Keratinocyte (primary cell): Measurements from ENCODE around the gene CCDC186. TPM values are rescaled to one million over a fixed set of nuclear protein-coding genes. Genes with fewer than 3 reads are reported as not detected.

Experiments
- DNase-seq: peaks from one replicate; pipeline ENCODE4 v3.0.0-alpha.2; 2011; ENCODE audit warnings: low read depth, missing footprints, low spot score
- FAIRE-seq: peaks from 2 replicates; lab custom pipeline; 2011; peaks lifted over from hg19 to GRCh38; lab: Jason Lieb, UNC
- H2AFZ ChIP-seq: 2 replicates; pipeline ENCODE4 v1.6.0; 2012; ENCODE audit warnings: low read length, control low read depth, inconsistent platforms; ENCODE audit not compliant: control insufficient read depth
- H3K27ac ChIP-seq: 2 replicates; pipeline ENCODE4 v1.5.1; 2011; ENCODE audit warnings: low read length; ENCODE audit not compliant: control insufficient read depth, insufficient read depth
- H3K27me3 ChIP-seq: 3 replicates; pipeline ENCODE4 v1.6.0; 2011; ENCODE audit warnings: low read length; ENCODE audit not compliant: control insufficient read depth, insufficient read depth; ENCODE audit errors: extremely low read depth
- H3K36me3 ChIP-seq, 2 experiments: 2 replicates in 1 of 2; 3 replicates in 1 of 2; pipeline ENCODE4 v1.5.1; 2011; ENCODE audit warnings: low read length in 2 of 2, mild to moderate bottlenecking in 1 of 2; ENCODE audit not compliant: control insufficient read depth in 2 of 2, insufficient read depth in 2 of 2; ENCODE audit errors: extremely low read depth in 1 of 2
- H3K4me1 ChIP-seq: 3 replicates; pipeline ENCODE4 v1.5.1; 2011; ENCODE audit warnings: low read length; ENCODE audit not compliant: control insufficient read depth, insufficient read depth; ENCODE audit errors: extremely low read depth
- H3K4me2 ChIP-seq: 3 replicates; pipeline ENCODE4 v1.6.0; 2011; ENCODE audit warnings: low read depth, low read length; ENCODE audit not compliant: control insufficient read depth, insufficient read depth; ENCODE audit errors: extremely low read depth
- H3K4me3 ChIP-seq, 3 experiments: fragments of 200-600 bp in 1 of 3; sonication (generic) in 1 of 3; 2 replicates in 2 of 3; 3 replicates in 1 of 3; pipeline ENCODE4 v1.5.1; 2011 to 2016; ENCODE audit warnings: low read length in 3 of 3, mild to moderate bottlenecking in 3 of 3, control low read depth in 2 of 3, inconsistent platforms in 1 of 3, low read depth in 1 of 3, mixed read lengths in 1 of 3, mixed run types in 1 of 3, moderate library complexity in 1 of 3; ENCODE audit not compliant: control insufficient read depth in 2 of 3, insufficient read depth in 2 of 3; ENCODE audit errors: extremely low read depth in 1 of 3
- H3K79me2 ChIP-seq: 2 replicates; pipeline ENCODE4 v1.6.0; 2012; ENCODE audit warnings: low read length; ENCODE audit not compliant: control insufficient read depth, insufficient read depth
- H3K9ac ChIP-seq: 3 replicates; pipeline ENCODE4 v1.6.0; 2011; ENCODE audit warnings: low read length; ENCODE audit not compliant: control insufficient read depth, insufficient read depth; ENCODE audit errors: extremely low read depth
- H3K9me1 ChIP-seq: 3 replicates; pipeline ENCODE4 v1.6.0; 2011; ENCODE audit warnings: low read length; ENCODE audit not compliant: control insufficient read depth, insufficient read depth; ENCODE audit errors: extremely low read depth
- H3K9me3 ChIP-seq: 2 replicates; pipeline ENCODE4 v1.5.1; 2012; ENCODE audit warnings: low read depth, low read length; ENCODE audit not compliant: control insufficient read depth
- H4K20me1 ChIP-seq: 3 replicates; pipeline ENCODE4 v1.6.0; 2011; ENCODE audit warnings: low read length; ENCODE audit not compliant: control insufficient read depth, insufficient read depth; ENCODE audit errors: extremely low read depth
- CTCF ChIP-seq, 3 experiments: IDR thresholded peaks in 1 of 3; conservative IDR thresholded peaks in 1 of 3; optimal IDR thresholded peaks in 1 of 3; 2 replicates in 2 of 3; 3 replicates in 1 of 3; pipeline versions ENCODE3 to v1.5.1; 2011; ENCODE audit warnings: low read length in 3 of 3, mild to moderate bottlenecking in 3 of 3, moderate library complexity in 2 of 3, control low read depth in 1 of 3, inconsistent platforms in 1 of 3; ENCODE audit not compliant: insufficient read depth in 2 of 3; ENCODE audit errors: extremely low read depth in 1 of 3
- EZH2 ChIP-seq: IDR thresholded peaks from one replicate; pipeline ENCODE4 v1.6.1; 2012; ENCODE audit warnings: inconsistent platforms, mild to moderate bottlenecking, low read length, moderate library complexity
- dilution Hi-C: fragments of 300-500 bp; cut with MboI; formaldehyde crosslinking; loops from one replicate; pipeline ENCODE4 v1.7.0; 2020; ENCODE audit warnings: low sequenced_read_pairs; ENCODE audit not compliant: extremely low pct_ligation_motif_present
- polyA plus RNA-seq, 5 experiments: library from polyadenylated mRNA; depleted of rRNA in 3 of 5; stranded (reverse) in 3 of 5; stranded (forward) in 1 of 5; unstranded in 1 of 5; fragments of >200 nt; gene quantifications; 1 replicate in 1 of 5; 2 replicates in 3 of 5; 3 replicates in 1 of 5; pipeline versions ENCODE4 v1.2.1 to v1.2.3, GENCODE V29; 2011 to 2012; ENCODE audit warnings: missing spikeins in 2 of 5, low read depth in 1 of 5, low replicate concordance in 1 of 5

CCDC186 gene
- polyA plus RNA-seq, 1 donor (not counting 4 experiments of a cell fraction or from before 2014, with no cell fraction given): 13.0 TPM

GRCh38 chr10:114094795-114095194, 79.2 kb downstream of the CCDC186 start:
- H3K27me3 ChIP-seq: peaks cover 9% of the 10 kb centered on the region
- H3K4me1 ChIP-seq: no peaks in the 10 kb centered on the region
- FAIRE-seq (no peak), DNase-seq (no peak)
- no peak overlapping the region for H2AFZ ChIP-seq
- no peak overlapping the region for H3K4me2 ChIP-seq
- H3K27ac ChIP-seq: no peak overlapping the region
- H4K20me1 ChIP-seq: no peaks in the 10 kb centered on the region
- H3K9me1 ChIP-seq: no peaks in the 10 kb centered on the region
- H3K4me3 ChIP-seq: no peak overlapping the region
- H3K79me2 ChIP-seq: no peaks in the 10 kb centered on the region
- H3K36me3 ChIP-seq: no peaks in the 10 kb centered on the region
- no peak overlapping the region for H3K9ac ChIP-seq
- H3K9me3 ChIP-seq: no peaks in the 10 kb centered on the region
- dilution Hi-C loops: no loop called here
- no peak for TF ChIP-seq CTCF (optimal IDR thresholded peaks at IDR 0.05 in 1 of 3, IDR thresholded peaks at IDR 0.05 in 1 of 3, conservative IDR thresholded peaks at IDR 0.05 in 1 of 3; ENCODE audit: extremely low read depth in 1 of 3, insufficient read depth in 2 of 3, low read length in 3 of 3)
- no peak for TF ChIP-seq EZH2

- H3K27me3 ChIP-seq: no peaks in the 10 kb centered on the region
- no peak overlapping the region for H3K4me2 ChIP-seq
- H3K79me2 ChIP-seq: no peaks in the 10 kb centered on the region
- no peaks in the 10 kb centered on the region for H3K9me3 ChIP-seq
- FAIRE-seq (no peak), DNase-seq (no peak)
- H2AFZ ChIP-seq: no peak overlapping the region
- no peak overlapping the region for H3K4me3 ChIP-seq
- no peak for TF ChIP-seq CTCF (optimal IDR thresholded peaks at IDR 0.05 in 1 of 3, IDR thresholded peaks at IDR 0.05 in 1 of 3, conservative IDR thresholded peaks at IDR 0.05 in 1 of 3; ENCODE audit: extremely low read depth in 1 of 3, insufficient read depth in 2 of 3, low read length in 3 of 3)
- no peak for TF ChIP-seq EZH2
- no peaks in the 10 kb centered on the region for H3K9me1 ChIP-seq
- no peaks in the 10 kb centered on the region for H3K36me3 ChIP-seq
- no peaks in the 10 kb centered on the region for H4K20me1 ChIP-seq
- no peaks in the 10 kb centered on the region for H3K4me1 ChIP-seq
- dilution Hi-C loops: no loop called here
- H3K9ac ChIP-seq: no peak overlapping the region
- H3K27ac ChIP-seq: no peak overlapping the region
Observed at GRCh38 chr10:114087655-114088054, 86.3 kb downstream of the CCDC186 start.
